OCI-LY1 (cell line): ENCODE data around the gene TSNAX.

Experiments used
- CTCF ChIP-seq: fragments of 200-600 bp; sonication (generic), shearing (Covaris generic); IDR thresholded peaks from 2 replicates; pipeline ENCODE4 v1.5.1; 2017; ENCODE audit warnings: mild to moderate bottlenecking, antibody characterized with exemption, low read length, moderate library complexity, mixed read lengths
- EZH2 ChIP-seq: fragments of 200-600 bp; sonication (generic), shearing (Covaris generic); IDR thresholded peaks from 2 replicates; pipeline ENCODE4 v1.8.0; 2017; ENCODE audit warnings: borderline replicate concordance, mixed run types, mild to moderate bottlenecking, antibody characterized with exemption, low read length, moderate library complexity, mixed read lengths

DNA sequence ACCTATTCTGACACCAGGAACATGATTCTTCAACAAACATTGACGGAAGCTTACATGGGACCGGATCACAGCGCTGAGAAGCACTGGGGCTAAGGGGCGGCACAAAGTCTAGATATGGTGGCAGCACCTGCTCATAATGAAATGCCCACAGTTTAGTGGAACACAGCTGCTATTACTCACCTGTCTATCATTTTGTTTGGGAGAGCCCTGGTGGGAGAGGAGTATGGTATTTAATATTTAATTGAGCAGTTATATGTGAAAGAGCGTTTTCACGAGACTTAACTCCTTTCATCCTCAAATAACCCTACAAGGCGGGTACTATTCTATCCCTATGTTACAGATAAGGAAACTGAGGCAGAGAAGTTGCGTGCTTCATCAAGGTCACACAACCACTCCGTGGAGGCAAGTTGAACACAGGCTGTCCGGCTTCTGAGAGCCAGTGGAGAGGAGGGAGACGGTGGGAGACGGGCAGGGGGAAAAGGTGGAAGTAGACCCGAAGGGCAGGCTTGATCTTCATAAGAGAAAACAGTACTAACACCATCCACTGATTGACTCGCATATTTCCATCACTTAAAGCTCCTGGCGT, 790 bp upstream of the TSNAX start:
- TF ChIP-seq EZH2 (no peak), CTCF (no peak)
